ENCODE results near the gene CEBPG.

CEBPG gene

DNA sequence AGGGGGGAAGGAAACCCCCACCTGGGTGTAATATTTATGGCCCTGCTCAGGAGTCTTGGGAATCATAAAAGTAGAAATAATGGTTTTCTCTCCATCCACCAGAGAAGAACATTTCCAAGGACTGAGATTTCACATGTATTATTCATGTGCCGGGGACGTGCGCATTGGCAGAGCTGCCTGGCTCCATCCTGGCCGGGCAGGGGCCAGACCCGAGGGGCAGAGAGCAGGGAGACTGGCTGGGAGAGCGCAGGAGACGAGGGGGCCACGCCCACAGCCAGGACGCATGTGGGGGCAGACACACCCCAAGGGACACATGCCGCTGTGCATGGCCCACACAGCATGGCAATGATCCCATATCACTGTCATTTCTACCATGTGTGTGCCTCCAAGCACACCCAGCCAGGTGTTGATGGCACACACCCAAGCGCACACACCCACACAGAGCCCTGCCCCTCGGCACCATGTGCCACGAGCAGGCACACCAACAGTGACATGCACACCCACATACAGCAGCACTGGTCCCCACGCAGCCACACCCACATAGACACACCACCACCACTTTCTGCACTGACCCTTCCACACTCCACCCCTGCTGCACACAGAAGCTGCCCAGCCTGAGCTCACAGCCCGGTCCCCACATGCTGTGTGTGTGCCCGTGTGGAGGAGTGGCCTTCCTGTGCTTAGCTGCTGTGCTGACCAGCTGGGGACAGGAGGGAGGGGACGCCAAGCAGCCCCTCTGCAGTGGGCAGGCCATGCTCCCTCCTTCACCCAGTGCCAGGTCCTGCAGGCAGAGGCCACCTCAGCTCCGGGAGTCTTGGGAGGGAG is 39.3 kb downstream of the CEBPG start:
- no peak for DNase-seq (ENCODE audit: low read depth in 1 of 2, low spot score in 1 of 2)
- no peak overlapping the region for H3K27ac ChIP-seq (replicated peaks)
- H3K4me3 ChIP-seq (replicated peaks; ENCODE audit: insufficient read depth, low read length): no peak overlapping the region
- TF ChIP-seq POLR2AphosphoS5 (IDR thresholded peaks at IDR 0.05; ENCODE audit: low read depth): no peak
- TF ChIP-seq, protein P1, sequence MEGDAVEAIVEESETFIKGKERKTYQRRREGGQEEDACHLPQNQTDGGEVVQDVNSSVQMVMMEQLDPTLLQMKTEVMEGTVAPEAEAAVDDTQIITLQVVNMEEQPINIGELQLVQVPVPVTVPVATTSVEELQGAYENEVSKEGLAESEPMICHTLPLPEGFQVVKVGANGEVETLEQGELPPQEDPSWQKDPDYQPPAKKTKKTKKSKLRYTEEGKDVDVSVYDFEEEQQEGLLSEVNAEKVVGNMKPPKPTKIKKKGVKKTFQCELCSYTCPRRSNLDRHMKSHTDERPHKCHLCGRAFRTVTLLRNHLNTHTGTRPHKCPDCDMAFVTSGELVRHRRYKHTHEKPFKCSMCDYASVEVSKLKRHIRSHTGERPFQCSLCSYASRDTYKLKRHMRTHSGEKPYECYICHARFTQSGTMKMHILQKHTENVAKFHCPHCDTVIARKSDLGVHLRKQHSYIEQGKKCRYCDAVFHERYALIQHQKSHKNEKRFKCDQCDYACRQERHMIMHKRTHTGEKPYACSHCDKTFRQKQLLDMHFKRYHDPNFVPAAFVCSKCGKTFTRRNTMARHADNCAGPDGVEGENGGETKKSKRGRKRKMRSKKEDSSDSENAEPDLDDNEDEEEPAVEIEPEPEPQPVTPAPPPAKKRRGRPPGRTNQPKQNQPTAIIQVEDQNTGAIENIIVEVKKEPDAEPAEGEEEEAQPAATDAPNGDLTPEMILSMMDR (IDR thresholded peaks at IDR 0.05; ENCODE audit: insufficient read depth, low read length): no peak
- no peak for TF ChIP-seq GABPA (IDR thresholded peaks at IDR 0.05; ENCODE audit: low read depth)
- TF ChIP-seq, protein P2, sequence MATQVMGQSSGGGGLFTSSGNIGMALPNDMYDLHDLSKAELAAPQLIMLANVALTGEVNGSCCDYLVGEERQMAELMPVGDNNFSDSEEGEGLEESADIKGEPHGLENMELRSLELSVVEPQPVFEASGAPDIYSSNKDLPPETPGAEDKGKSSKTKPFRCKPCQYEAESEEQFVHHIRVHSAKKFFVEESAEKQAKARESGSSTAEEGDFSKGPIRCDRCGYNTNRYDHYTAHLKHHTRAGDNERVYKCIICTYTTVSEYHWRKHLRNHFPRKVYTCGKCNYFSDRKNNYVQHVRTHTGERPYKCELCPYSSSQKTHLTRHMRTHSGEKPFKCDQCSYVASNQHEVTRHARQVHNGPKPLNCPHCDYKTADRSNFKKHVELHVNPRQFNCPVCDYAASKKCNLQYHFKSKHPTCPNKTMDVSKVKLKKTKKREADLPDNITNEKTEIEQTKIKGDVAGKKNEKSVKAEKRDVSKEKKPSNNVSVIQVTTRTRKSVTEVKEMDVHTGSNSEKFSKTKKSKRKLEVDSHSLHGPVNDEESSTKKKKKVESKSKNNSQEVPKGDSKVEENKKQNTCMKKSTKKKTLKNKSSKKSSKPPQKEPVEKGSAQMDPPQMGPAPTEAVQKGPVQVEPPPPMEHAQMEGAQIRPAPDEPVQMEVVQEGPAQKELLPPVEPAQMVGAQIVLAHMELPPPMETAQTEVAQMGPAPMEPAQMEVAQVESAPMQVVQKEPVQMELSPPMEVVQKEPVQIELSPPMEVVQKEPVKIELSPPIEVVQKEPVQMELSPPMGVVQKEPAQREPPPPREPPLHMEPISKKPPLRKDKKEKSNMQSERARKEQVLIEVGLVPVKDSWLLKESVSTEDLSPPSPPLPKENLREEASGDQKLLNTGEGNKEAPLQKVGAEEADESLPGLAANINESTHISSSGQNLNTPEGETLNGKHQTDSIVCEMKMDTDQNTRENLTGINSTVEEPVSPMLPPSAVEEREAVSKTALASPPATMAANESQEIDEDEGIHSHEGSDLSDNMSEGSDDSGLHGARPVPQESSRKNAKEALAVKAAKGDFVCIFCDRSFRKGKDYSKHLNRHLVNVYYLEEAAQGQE (IDR thresholded peaks at IDR 0.05; ENCODE audit: insufficient replicate concordance, low read depth): no peak
- TF ChIP-seq SPI1 (IDR thresholded peaks at IDR 0.05; ENCODE audit: borderline replicate concordance, low read depth): no peak
- H3K27me3 ChIP-seq (ENCODE audit: insufficient read depth, poor library complexity, severe bottlenecking): no peaks in the 10 kb centered on the region

DNA sequence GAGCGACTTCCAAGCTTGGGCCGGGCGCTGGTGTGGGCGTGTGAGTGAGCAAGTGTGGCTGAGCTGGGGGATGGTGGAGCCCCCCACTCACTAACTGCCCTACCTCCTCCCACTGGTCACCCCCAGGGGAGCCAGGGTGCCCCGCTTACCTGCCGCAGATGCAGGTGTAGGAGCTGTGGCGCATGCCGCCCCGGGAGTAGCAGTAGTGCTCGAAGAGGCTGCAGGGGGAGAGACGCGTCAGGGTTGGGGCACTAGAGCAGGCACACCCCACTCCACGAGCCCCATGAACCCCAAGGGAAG is 39.9 kb downstream of the CEBPG start:
- no peak overlapping the region for H3K27ac ChIP-seq (replicated peaks)
- TF ChIP-seq POLR2AphosphoS5 (IDR thresholded peaks at IDR 0.05; ENCODE audit: low read depth) (no peak), SPI1 (IDR thresholded peaks at IDR 0.05; ENCODE audit: borderline replicate concordance, low read depth) (no peak), GABPA (IDR thresholded peaks at IDR 0.05; ENCODE audit: low read depth) (no peak)
- TF ChIP-seq, protein P2 (IDR thresholded peaks at IDR 0.05; ENCODE audit: insufficient replicate concordance, low read depth): no peak
- TF ChIP-seq, protein P1 (IDR thresholded peaks at IDR 0.05; ENCODE audit: insufficient read depth, low read length): no peak

DNA sequence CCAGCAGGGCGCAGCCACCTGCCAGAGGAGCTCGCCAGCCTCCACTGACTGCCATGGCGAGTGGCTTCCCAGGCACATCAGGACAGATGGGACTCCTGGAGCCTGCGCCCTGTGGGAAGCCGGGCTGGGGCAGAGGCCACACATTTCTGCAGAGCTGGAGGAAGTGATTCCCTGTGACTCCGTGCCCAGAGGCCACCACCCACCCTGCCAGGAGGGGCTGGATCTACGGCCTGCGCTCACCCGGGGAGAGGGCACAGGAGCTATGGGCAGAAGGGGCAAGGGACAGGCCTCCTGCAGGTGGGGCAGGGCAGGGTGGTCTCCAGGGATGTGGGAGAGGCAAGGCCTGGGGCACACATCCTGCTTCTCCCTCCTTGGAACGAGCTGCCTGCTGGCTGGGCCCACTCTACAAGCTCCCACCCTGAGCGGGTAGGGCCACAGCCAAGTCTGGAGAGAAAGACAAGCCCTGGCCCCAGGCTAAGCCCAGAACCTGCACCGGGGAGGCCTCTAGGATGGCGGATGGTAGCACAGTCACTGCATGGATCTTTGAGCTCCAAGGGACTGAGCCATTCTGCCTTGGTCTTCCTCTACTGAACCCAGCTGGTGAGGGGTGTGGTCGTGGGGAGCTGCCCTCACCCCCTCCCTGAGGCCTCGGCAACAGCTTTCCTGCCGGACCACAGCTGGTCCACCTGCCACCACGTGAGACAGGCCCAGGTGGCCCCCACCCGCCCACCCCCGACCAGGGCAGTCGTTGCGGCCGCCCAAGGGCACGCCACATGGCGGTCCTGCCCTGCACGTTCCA is 40.6 kb downstream of the CEBPG start:
- no peak for DNase-seq (ENCODE audit: low read depth in 1 of 2, low spot score in 1 of 2)
- Histone ChIP-seq H3K27ac (replicated peaks) (no peak overlapping the region), H3K4me3 (replicated peaks; ENCODE audit: insufficient read depth, low read length) (no peak overlapping the region), H3K27me3 (ENCODE audit: insufficient read depth, poor library complexity, severe bottlenecking) (no peaks in the 10 kb centered on the region)
- TF ChIP-seq, protein P1 (IDR thresholded peaks at IDR 0.05; ENCODE audit: insufficient read depth, low read length): no peak
- TF ChIP-seq, protein P2 (IDR thresholded peaks at IDR 0.05; ENCODE audit: insufficient replicate concordance, low read depth): no peak
- TF ChIP-seq POLR2AphosphoS5 (IDR thresholded peaks at IDR 0.05; ENCODE audit: low read depth) (no peak), GABPA (IDR thresholded peaks at IDR 0.05; ENCODE audit: low read depth) (no peak), SPI1 (IDR thresholded peaks at IDR 0.05; ENCODE audit: borderline replicate concordance, low read depth) (no peak)

More for the DNA sequence above, 39.9 kb downstream of the CEBPG start:
- no peak for DNase-seq (ENCODE audit: low read depth in 1 of 2, low spot score in 1 of 2)
- Histone ChIP-seq H3K4me3 (replicated peaks; ENCODE audit: insufficient read depth, low read length) (no peak overlapping the region), H3K27me3 (ENCODE audit: insufficient read depth, poor library complexity, severe bottlenecking) (no peaks in the 10 kb centered on the region)
